Natural killer cell treated with Interleukin-12 subunit alpha and Interleukin-12 subunit beta and Interleukin-15 and Interleukin-18, amount 100 ng/mL, for 72 hours (primary cell): Measurements from ENCODE around the gene VAV2. TPM values are rescaled to one million over a fixed set of nuclear protein-coding genes. Genes with fewer than 3 reads are reported as not detected.

Experiments
- ATAC-seq, 2 donors: fragments of 150-1000 bp; cut with Tn5 transposase in 1 of 2; sonication (Bioruptor Pico), chemical (Tn5 transposase) in 1 of 2; 2 replicates each; pipeline ENCODE4 v1.10.0; 2021
- DNase-seq: peaks from one replicate; pipeline ENCODE4 v3.0.0; 2022; ENCODE audit warnings: low spot score
- H3K27ac Mint-ChIP-seq, 2 donors: 1 replicate in 1 of 2; 2 replicates in 1 of 2; pipeline ENCODE4 v1.8.0; 2022; ENCODE audit warnings: mixed read lengths in 2 of 2, mild to moderate bottlenecking in 1 of 2, moderate library complexity in 1 of 2
- H3K27me3 Mint-ChIP-seq, 2 donors: 1 replicate in 1 of 2; 2 replicates in 1 of 2; pipeline ENCODE4 v1.8.0; 2022; ENCODE audit warnings: mixed read lengths in 2 of 2
- H3K36me3 Mint-ChIP-seq: one replicate; pipeline ENCODE4 v1.8.0; 2022; ENCODE audit warnings: mixed read lengths
- H3K4me1 Mint-ChIP-seq, 2 donors: 1 replicate in 1 of 2; 2 replicates in 1 of 2; pipeline ENCODE4 v1.8.0; 2022; ENCODE audit warnings: low read depth in 2 of 2, mixed read lengths in 2 of 2, mild to moderate bottlenecking in 1 of 2
- H3K4me3 Mint-ChIP-seq: one replicate; pipeline ENCODE4 v1.8.0; 2022; ENCODE audit warnings: mixed read lengths
- H3K9me3 Mint-ChIP-seq: 2 replicates; pipeline ENCODE4 v1.8.0; 2022; ENCODE audit warnings: mixed read lengths
- total RNA-seq, 2 donors: library from RNA; stranded (reverse); gene quantifications; one replicate each; pipeline ENCODE4 v1.2.3, GENCODE V29; 2022

The VAV2 gene
- total RNA-seq, 2 donors from 2014 or later, result 1.9 to 6.7 TPM

GRCh38 chr9:133830310-133830709 lies 161.8 kb downstream of the VAV2 start:
- Mint-ChIP-seq H3K9me3 (no peaks in the 10 kb centered on the region), H3K27me3 (no peaks in the 10 kb centered on the region), H3K27ac (no peak overlapping the region), H3K4me1 (no peaks in the 10 kb centered on the region), H3K36me3 (no peaks in the 10 kb centered on the region), H3K4me3 (no peak overlapping the region)
- DNase-seq (no peak), ATAC-seq (no peak)

GRCh38 chr9:133828338-133828997 lies 163.7 kb downstream of the VAV2 start:
- H3K9me3 Mint-ChIP-seq, result no peaks in the 10 kb centered on the region
- no peak overlapping the region for H3K4me3 Mint-ChIP-seq
- no peaks in the 10 kb centered on the region for H3K36me3 Mint-ChIP-seq
- H3K27ac Mint-ChIP-seq, result no peak overlapping the region
- DNase-seq (no peak), ATAC-seq (no peak)
- no peaks in the 10 kb centered on the region for H3K27me3 Mint-ChIP-seq
- H3K4me1 Mint-ChIP-seq, result no peaks in the 10 kb centered on the region

- Mint-ChIP-seq H3K9me3 (no peaks in the 10 kb centered on the region), H3K4me1 (no peaks in the 10 kb centered on the region), H3K27ac (no peak overlapping the region), H3K4me3 (no peak overlapping the region), H3K27me3 (no peaks in the 10 kb centered on the region), H3K36me3 (no peaks in the 10 kb centered on the region)
- DNase-seq (no peak), ATAC-seq (no peak)
Measured at GRCh38 chr9:133826289-133827085, 165.6 kb downstream of the VAV2 start.

- Mint-ChIP-seq H3K4me1 (no peaks in the 10 kb centered on the region), H3K27me3 (no peaks in the 10 kb centered on the region), H3K27ac (no peak overlapping the region), H3K36me3 (no peaks in the 10 kb centered on the region), H3K4me3 (no peak overlapping the region), H3K9me3 (no peaks in the 10 kb centered on the region)
- ATAC-seq, result no peak
- no peak for DNase-seq
Measured at GRCh38 chr9:133825555-133826218, 166.4 kb downstream of the VAV2 start.

GRCh38 chr9:133824802-133825186 lies 167.3 kb downstream of the VAV2 start:
- H3K36me3 Mint-ChIP-seq, result no peaks in the 10 kb centered on the region
- H3K4me3 Mint-ChIP-seq, result no peak overlapping the region
- H3K4me1 Mint-ChIP-seq, result no peaks in the 10 kb centered on the region
- H3K9me3 Mint-ChIP-seq, result no peaks in the 10 kb centered on the region
- no peaks in the 10 kb centered on the region for H3K27me3 Mint-ChIP-seq
- DNase-seq, result no peak
- no peak overlapping the region for H3K27ac Mint-ChIP-seq
- ATAC-seq, result no peak

- no peak overlapping the region for H3K27ac Mint-ChIP-seq
- H3K9me3 Mint-ChIP-seq, result no peaks in the 10 kb centered on the region
- ATAC-seq (no peak), DNase-seq (no peak)
- H3K36me3 Mint-ChIP-seq, result no peaks in the 10 kb centered on the region
- no peaks in the 10 kb centered on the region for H3K27me3 Mint-ChIP-seq
- no peaks in the 10 kb centered on the region for H3K4me1 Mint-ChIP-seq
- H3K4me3 Mint-ChIP-seq, result no peak overlapping the region
Measured at GRCh38 chr9:133824106-133824801, 167.9 kb downstream of the VAV2 start.

- Mint-ChIP-seq H3K4me1 (no peaks in the 10 kb centered on the region), H3K9me3 (no peaks in the 10 kb centered on the region), H3K4me3 (no peak overlapping the region), H3K27me3 (no peaks in the 10 kb centered on the region), H3K27ac (no peak overlapping the region), H3K36me3 (no peaks in the 10 kb centered on the region)
- no peak for ATAC-seq
- no peak for DNase-seq
Measured at GRCh38 chr9:133823189-133824105, 168.7 kb downstream of the VAV2 start.

- no peak for ATAC-seq
- H3K4me3 Mint-ChIP-seq, result no peak overlapping the region
Measured at GRCh38 chr9:133822430-133823065, 169.6 kb downstream of the VAV2 start.

GRCh38 chr9:133821601-133822429 lies 170.3 kb downstream of the VAV2 start:
- no peak for ATAC-seq
- H3K9me3 Mint-ChIP-seq, result no peaks in the 10 kb centered on the region
- no peaks in the 10 kb centered on the region for H3K4me1 Mint-ChIP-seq
- H3K27ac Mint-ChIP-seq, result no peak overlapping the region
- no peak overlapping the region for H3K4me3 Mint-ChIP-seq
- H3K36me3 Mint-ChIP-seq, result no peaks in the 10 kb centered on the region
- H3K27me3 Mint-ChIP-seq, result no peaks in the 10 kb centered on the region
- DNase-seq, result no peak

More at GRCh38 chr9:133822430-133823065, 169.6 kb downstream of the VAV2 start:
- no peaks in the 10 kb centered on the region for H3K9me3 Mint-ChIP-seq
- no peaks in the 10 kb centered on the region for H3K4me1 Mint-ChIP-seq
- no peak for DNase-seq
- no peaks in the 10 kb centered on the region for H3K36me3 Mint-ChIP-seq
- no peaks in the 10 kb centered on the region for H3K27me3 Mint-ChIP-seq
- no peak overlapping the region for H3K27ac Mint-ChIP-seq

GRCh38 chr9:133819923-133820322 lies 172.2 kb downstream of the VAV2 start:
- H3K36me3 Mint-ChIP-seq, result no peaks in the 10 kb centered on the region
- no peak for ATAC-seq

GRCh38 chr9:133818444-133818843 lies 173.7 kb downstream of the VAV2 start:
- H3K4me3 Mint-ChIP-seq, result no peak overlapping the region
- H3K27me3 Mint-ChIP-seq, result no peaks in the 10 kb centered on the region
- no peaks in the 10 kb centered on the region for H3K9me3 Mint-ChIP-seq
- H3K36me3 Mint-ChIP-seq, result no peaks in the 10 kb centered on the region
- ATAC-seq (no peak), DNase-seq (no peak)
- H3K4me1 Mint-ChIP-seq, result no peaks in the 10 kb centered on the region
- H3K27ac Mint-ChIP-seq, result no peak overlapping the region

More at GRCh38 chr9:133819923-133820322, 172.2 kb downstream of the VAV2 start:
- Mint-ChIP-seq H3K27me3 (no peaks in the 10 kb centered on the region), H3K4me1 (no peaks in the 10 kb centered on the region), H3K9me3 (no peaks in the 10 kb centered on the region), H3K27ac (no peak overlapping the region), H3K4me3 (no peak overlapping the region)
- no peak for DNase-seq

GRCh38 chr9:133815781-133816180 lies 176.3 kb downstream of the VAV2 start:
- no peaks in the 10 kb centered on the region for H3K4me1 Mint-ChIP-seq
- ATAC-seq, result no peak

More at GRCh38 chr9:133815781-133816180, 176.3 kb downstream of the VAV2 start:
- no peaks in the 10 kb centered on the region for H3K27me3 Mint-ChIP-seq
- no peaks in the 10 kb centered on the region for H3K36me3 Mint-ChIP-seq
- DNase-seq, result no peak
- no peak overlapping the region for H3K4me3 Mint-ChIP-seq
- no peaks in the 10 kb centered on the region for H3K9me3 Mint-ChIP-seq
- H3K27ac Mint-ChIP-seq, result no peak overlapping the region
